Astrocyte of the hippocampus (primary cell): ENCODE measurements around the gene DCAF12.

Source experiments
- DNase-seq: peaks from one replicate; pipeline ENCODE4 v3.0.0; 2011; ENCODE audit warnings: low read depth, low spot score

The DCAF12 gene

GRCh38 chr9:34125681-34126206 is 754 bp downstream of the DCAF12 start:
- DNase-seq: peak; percentile 39

GRCh38 chr9:34124926-34125325 is 1.6 kb downstream of the DCAF12 start:
- DNase-seq: peak; percentile 16

- no peak for DNase-seq
Observed at GRCh38 chr9:34124099-34124498, 2.4 kb downstream of the DCAF12 start.

GRCh38 chr9:34123682-34124081 is 2.8 kb downstream of the DCAF12 start:
- DNase-seq: peak; percentile 7

GRCh38 chr9:34121996-34122395 is 4.5 kb downstream of the DCAF12 start:
- DNase-seq: no peak

GRCh38 chr9:34119713-34120112 is 6.8 kb downstream of the DCAF12 start:
- no peak for DNase-seq

- DNase-seq: peak; percentile 28
Observed at GRCh38 chr9:34114436-34114835, 12.1 kb downstream of the DCAF12 start.

- peak; percentile 20 for DNase-seq
Observed at GRCh38 chr9:34106110-34106509, 20.4 kb downstream of the DCAF12 start.

GRCh38 chr9:34102796-34103195 is 23.7 kb downstream of the DCAF12 start:
- DNase-seq: no peak

- DNase-seq: no peak
Observed at GRCh38 chr9:34098307-34098706, 28.2 kb downstream of the DCAF12 start.

- DNase-seq: no peak
Observed at GRCh38 chr9:34097865-34098264, 28.6 kb downstream of the DCAF12 start.

- DNase-seq: no peak
Observed at GRCh38 chr9:34096751-34097150, 29.7 kb downstream of the DCAF12 start.

GRCh38 chr9:34093578-34093977 is 32.9 kb downstream of the DCAF12 start:
- no peak for DNase-seq

GRCh38 chr9:34089311-34089710 is 37.2 kb downstream of the DCAF12 start:
- DNase-seq: no peak

GRCh38 chr9:34087370-34087769 is 39.1 kb downstream of the DCAF12 start:
- no peak for DNase-seq

- DNase-seq: no peak
Observed at GRCh38 chr9:34086864-34087263, 39.6 kb downstream of the DCAF12 start.

- DNase-seq: no peak
Observed at GRCh38 chr9:34085581-34086500, 40.7 kb downstream of the DCAF12 start.

- DNase-seq: peak; percentile 86
Observed at GRCh38 chr9:34084562-34084961, 41.9 kb downstream of the DCAF12 start.

GRCh38 chr9:34079181-34079580 is 47.3 kb downstream of the DCAF12 start:
- peak; percentile 41 for DNase-seq

- DNase-seq: peak; percentile 81
Observed at GRCh38 chr9:34072868-34073590, 53.5 kb downstream of the DCAF12 start.

GRCh38 chr9:34072410-34072809 is 54.1 kb downstream of the DCAF12 start:
- no peak for DNase-seq

GRCh38 chr9:34070606-34071324 is 55.7 kb downstream of the DCAF12 start:
- DNase-seq: no peak
